ENCODE measurements around the gene ARMC12. TPM values are rescaled to one million over a fixed set of nuclear protein-coding genes. Genes with fewer than 3 reads are reported as not detected.

The ARMC12 gene
- total and polyA plus RNA-seq, 2 experiments from 2014 or later: 0.90 to 0.94 TPM

DNA sequence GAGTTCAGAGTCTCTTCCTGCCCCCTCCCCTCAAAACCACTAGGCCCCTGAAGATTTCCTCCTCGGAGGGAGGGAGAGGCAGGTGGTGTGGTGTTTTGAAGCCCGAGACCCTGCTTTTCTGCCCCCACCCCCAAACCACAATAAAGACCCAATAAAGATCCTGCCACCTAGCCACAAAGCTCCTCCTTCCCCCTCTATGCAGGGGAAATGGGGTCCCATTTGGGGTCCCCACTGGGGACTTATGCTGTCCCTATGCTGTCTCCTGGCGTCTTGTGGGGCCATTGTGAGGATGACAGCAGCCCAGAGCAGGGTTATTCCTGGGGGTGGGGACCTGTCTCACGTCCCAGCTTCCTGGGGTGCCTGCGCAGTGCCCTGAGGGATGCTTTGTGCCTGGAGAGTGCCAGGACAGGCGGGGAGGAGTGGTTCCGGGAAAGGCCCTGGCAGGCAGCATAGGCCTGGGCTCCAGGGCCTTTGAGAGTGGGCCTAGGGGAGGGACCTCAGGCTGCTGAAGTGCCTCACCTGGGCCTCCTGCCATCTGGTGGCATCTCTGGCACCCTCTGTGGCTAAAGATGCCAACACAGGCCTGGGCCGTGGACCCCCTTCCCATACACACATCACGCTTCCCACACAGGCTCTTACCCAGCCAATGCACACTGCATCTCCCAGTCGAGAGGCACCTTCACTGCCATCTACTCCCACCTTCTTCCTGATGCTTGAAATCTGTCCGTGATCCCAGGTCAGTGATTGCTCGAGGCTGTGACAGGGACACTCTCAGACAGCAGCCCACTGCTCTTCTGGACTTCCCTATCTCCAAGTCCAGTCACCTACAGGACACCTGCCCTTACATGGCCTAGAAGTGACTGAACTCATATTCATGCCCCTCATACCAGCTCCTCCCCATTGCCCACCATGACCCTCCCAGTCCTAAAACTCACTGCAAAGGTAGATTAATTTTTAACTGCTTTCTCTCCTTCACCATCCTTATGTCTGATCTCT lies 7.9 kb upstream of the ARMC12 start:
- peaks cover 34% of the 10 kb centered on the region for H3K27me3 Mint-ChIP-seq (ENCODE audit: insufficient read depth, low read depth, poor library complexity)
- 0 out of 2 replicates have a peak overlapping the region, but pooled peaks have one; percentile 56 for H2AFZ ChIP-seq
- H3K4me1 ChIP-seq (ENCODE audit: insufficient read depth): peaks cover 41% of the 10 kb centered on the region
- no peak overlapping the region for H3K27ac ChIP-seq (ENCODE audit: low read depth)
- ATAC-seq (peak; percentile 3), DNase-seq (ENCODE audit: low spot score) (peak; percentile 42)
- H3K36me3 ChIP-seq (ENCODE audit: insufficient read depth): no peaks in the 10 kb centered on the region; the same call in 1 of the 2 replicates
- peak overlapping the region; percentile 89 for H3K4me2 ChIP-seq
- H4K20me1 ChIP-seq (replicated peaks; ENCODE audit: insufficient read depth): no peaks in the 10 kb centered on the region
- peaks cover 63% of the 10 kb centered on the region for H3K4me1 Mint-ChIP-seq
- TF ChIP-seq NANOG (IDR thresholded peaks at IDR 0.05; ENCODE audit: borderline replicate concordance) (no peak), POLR2AphosphoS5 (IDR thresholded peaks at IDR 0.05; ENCODE audit: low read depth) (0 out of 2 replicates have a peak, but pooled peaks have one; percentile 12), ZNF331 (CRISPR knock-in tag; IDR thresholded peaks at IDR 0.05; ENCODE audit: low read depth) (no peak), EZH2phosphoT487 (IDR thresholded peaks at IDR 0.05; ENCODE audit: unreplicated experiment) (no peak), EZH2 (IDR thresholded peaks at IDR 0.05; ENCODE audit: low read depth, unreplicated experiment) (no peak), ETS1 (IDR thresholded peaks at IDR 0.05) (no peak)
- TF ChIP-seq, protein P1, sequence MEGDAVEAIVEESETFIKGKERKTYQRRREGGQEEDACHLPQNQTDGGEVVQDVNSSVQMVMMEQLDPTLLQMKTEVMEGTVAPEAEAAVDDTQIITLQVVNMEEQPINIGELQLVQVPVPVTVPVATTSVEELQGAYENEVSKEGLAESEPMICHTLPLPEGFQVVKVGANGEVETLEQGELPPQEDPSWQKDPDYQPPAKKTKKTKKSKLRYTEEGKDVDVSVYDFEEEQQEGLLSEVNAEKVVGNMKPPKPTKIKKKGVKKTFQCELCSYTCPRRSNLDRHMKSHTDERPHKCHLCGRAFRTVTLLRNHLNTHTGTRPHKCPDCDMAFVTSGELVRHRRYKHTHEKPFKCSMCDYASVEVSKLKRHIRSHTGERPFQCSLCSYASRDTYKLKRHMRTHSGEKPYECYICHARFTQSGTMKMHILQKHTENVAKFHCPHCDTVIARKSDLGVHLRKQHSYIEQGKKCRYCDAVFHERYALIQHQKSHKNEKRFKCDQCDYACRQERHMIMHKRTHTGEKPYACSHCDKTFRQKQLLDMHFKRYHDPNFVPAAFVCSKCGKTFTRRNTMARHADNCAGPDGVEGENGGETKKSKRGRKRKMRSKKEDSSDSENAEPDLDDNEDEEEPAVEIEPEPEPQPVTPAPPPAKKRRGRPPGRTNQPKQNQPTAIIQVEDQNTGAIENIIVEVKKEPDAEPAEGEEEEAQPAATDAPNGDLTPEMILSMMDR (conservative IDR thresholded peaks at IDR 0.05; ENCODE audit: low read depth in 2 of 2): peak in 1 of 2 experiments; percentile 16; a peak in 1 of 4 replicates
- no peak overlapping the region for H3K27ac Mint-ChIP-seq
- H3K4me3 Mint-ChIP-seq: peak overlapping the region; percentile 90
- no peaks in the 10 kb centered on the region for H3K9me3 Mint-ChIP-seq
- H3K36me3 Mint-ChIP-seq (ENCODE audit: low read depth): no peaks in the 10 kb centered on the region; the same call in 2 of the 3 replicates
- H3K4me3 ChIP-seq: peak overlapping the region; percentile 92
- no peaks in the 10 kb centered on the region for H3K79me2 ChIP-seq (replicated peaks; ENCODE audit: insufficient read depth)
- H3K9me2 ChIP-seq (ENCODE audit: insufficient read depth): no peaks in the 10 kb centered on the region
- H3K27me3 ChIP-seq (ENCODE audit: insufficient read depth): peaks cover 19% of the 10 kb centered on the region
- peaks cover 30% of the 10 kb centered on the region for H3F3A ChIP-seq (replicated peaks; ENCODE audit: low read depth)

- H3F3A ChIP-seq (replicated peaks; ENCODE audit: low read depth): peaks cover 30% of the 10 kb centered on the region
- no peak overlapping the region for H3K4me3 ChIP-seq
- no peaks in the 10 kb centered on the region for H3K79me2 ChIP-seq (replicated peaks; ENCODE audit: insufficient read depth)
- no peaks in the 10 kb centered on the region; the same call in 1 of the 2 replicates for H3K36me3 ChIP-seq (ENCODE audit: insufficient read depth)
- Mint-ChIP-seq H3K4me1 (peaks cover 60% of the 10 kb centered on the region), H3K4me3 (peak overlapping the region; percentile 50; the same call in 2 of the 3 replicates), H3K36me3 (ENCODE audit: low read depth) (no peaks in the 10 kb centered on the region; the same call in 2 of the 3 replicates), H3K9me3 (no peaks in the 10 kb centered on the region), H3K27me3 (ENCODE audit: insufficient read depth, low read depth, poor library complexity) (peaks cover 34% of the 10 kb centered on the region), H3K27ac (no peak overlapping the region)
- no peak overlapping the region for H3K27ac ChIP-seq (ENCODE audit: low read depth)
- H4K20me1 ChIP-seq (replicated peaks; ENCODE audit: insufficient read depth): no peaks in the 10 kb centered on the region
- peaks cover 41% of the 10 kb centered on the region for H3K4me1 ChIP-seq (ENCODE audit: insufficient read depth)
- no peak for ATAC-seq
- H3K27me3 ChIP-seq (ENCODE audit: insufficient read depth): peaks cover 19% of the 10 kb centered on the region
- H2AFZ ChIP-seq: no peak overlapping the region
- H3K9me2 ChIP-seq (ENCODE audit: insufficient read depth): no peaks in the 10 kb centered on the region
- TF ChIP-seq ETS1 (IDR thresholded peaks at IDR 0.05): no peak
- TF ChIP-seq CREB1 (CRISPR knock-in tag; IDR thresholded peaks at IDR 0.05; ENCODE audit: low read depth): no peak
- no peak for TF ChIP-seq POLR2AphosphoS5 (IDR thresholded peaks at IDR 0.05; ENCODE audit: low read depth)
- DNase-seq (ENCODE audit: low spot score): no peak
- no peak overlapping the region for H3K4me2 ChIP-seq
Measured at GRCh38 chr6:35729722-35730121, 7.1 kb upstream of the ARMC12 start.
